Measurements from ENCODE around the gene PPFIA4. TPM values are rescaled to one million over a fixed set of nuclear protein-coding genes. Genes with fewer than 3 reads are reported as not detected.

Gene PPFIA4
- polyA plus RNA-seq, 3 donors from 2014 or later: not detected

- Mint-ChIP-seq H3K27ac (no peak overlapping the region), H3K9me3 (peaks cover 8 to 20% (median 15%) of the 10 kb centered on the region in 6 donors), H3K4me3 (no peak overlapping the region), H3K36me3 (peaks cover 0 to 5% (median 4%) of the 10 kb centered on the region in 3 donors), H3K4me1 (no peaks in the 10 kb centered on the region), H3K27me3 (ENCODE audit: low read depth in 3 of 3) (peaks cover 3 to 16% (median 5%) of the 10 kb centered on the region in 3 donors)
- DNase-seq: no peak
Measured at GRCh38 chr1:203093754-203094410, 67.6 kb downstream of the PPFIA4 start.

GRCh38 chr1:203095061-203095690, 68.9 kb downstream of the PPFIA4 start:
- H3K27ac Mint-ChIP-seq: no peak overlapping the region
- DNase-seq: no peak

GRCh38 chr1:203096566-203096965, 70.3 kb downstream of the PPFIA4 start:
- DNase-seq: no peak
- Mint-ChIP-seq H3K36me3 (peaks cover 0 to 5% (median 4%) of the 10 kb centered on the region in 3 donors), H3K4me1 (no peaks in the 10 kb centered on the region), H3K9me3 (peaks cover 8 to 20% (median 15%) of the 10 kb centered on the region in 6 donors), H3K27me3 (ENCODE audit: low read depth in 3 of 3) (peaks cover 3 to 16% (median 5%) of the 10 kb centered on the region in 3 donors), H3K27ac (no peak overlapping the region), H3K4me3 (no peak overlapping the region)

More at GRCh38 chr1:203095061-203095690, 68.9 kb downstream of the PPFIA4 start:
- Mint-ChIP-seq H3K4me3 (no peak overlapping the region), H3K9me3 (peaks cover 8 to 20% (median 15%) of the 10 kb centered on the region in 6 donors), H3K36me3 (peaks cover 0 to 5% (median 4%) of the 10 kb centered on the region in 3 donors), H3K27me3 (ENCODE audit: low read depth in 3 of 3) (peaks cover 3 to 16% (median 5%) of the 10 kb centered on the region in 3 donors), H3K4me1 (no peaks in the 10 kb centered on the region)

GRCh38 chr1:203097001-203097400, 70.7 kb downstream of the PPFIA4 start:
- peaks cover 8 to 20% (median 15%) of the 10 kb centered on the region in 6 donors for H3K9me3 Mint-ChIP-seq
- H3K27me3 Mint-ChIP-seq (ENCODE audit: low read depth in 3 of 3): peaks cover 3 to 16% (median 5%) of the 10 kb centered on the region in 3 donors
- H3K27ac Mint-ChIP-seq: no peak overlapping the region
- no peak overlapping the region for H3K4me3 Mint-ChIP-seq
- no peaks in the 10 kb centered on the region for H3K4me1 Mint-ChIP-seq
- DNase-seq: no peak
- H3K36me3 Mint-ChIP-seq: peaks cover 0 to 5% (median 4%) of the 10 kb centered on the region in 3 donors

- Mint-ChIP-seq H3K4me3 (no peak overlapping the region), H3K9me3 (peaks cover 8 to 20% (median 15%) of the 10 kb centered on the region in 6 donors), H3K27me3 (ENCODE audit: low read depth in 3 of 3) (peaks cover 5 to 15% (median 5%) of the 10 kb centered on the region in 3 donors), H3K27ac (no peak overlapping the region), H3K36me3 (peaks cover 0 to 5% (median 4%) of the 10 kb centered on the region in 3 donors), H3K4me1 (no peaks in the 10 kb centered on the region)
- no peak for DNase-seq
Measured at GRCh38 chr1:203098445-203098844, 72.2 kb downstream of the PPFIA4 start.

DNA sequence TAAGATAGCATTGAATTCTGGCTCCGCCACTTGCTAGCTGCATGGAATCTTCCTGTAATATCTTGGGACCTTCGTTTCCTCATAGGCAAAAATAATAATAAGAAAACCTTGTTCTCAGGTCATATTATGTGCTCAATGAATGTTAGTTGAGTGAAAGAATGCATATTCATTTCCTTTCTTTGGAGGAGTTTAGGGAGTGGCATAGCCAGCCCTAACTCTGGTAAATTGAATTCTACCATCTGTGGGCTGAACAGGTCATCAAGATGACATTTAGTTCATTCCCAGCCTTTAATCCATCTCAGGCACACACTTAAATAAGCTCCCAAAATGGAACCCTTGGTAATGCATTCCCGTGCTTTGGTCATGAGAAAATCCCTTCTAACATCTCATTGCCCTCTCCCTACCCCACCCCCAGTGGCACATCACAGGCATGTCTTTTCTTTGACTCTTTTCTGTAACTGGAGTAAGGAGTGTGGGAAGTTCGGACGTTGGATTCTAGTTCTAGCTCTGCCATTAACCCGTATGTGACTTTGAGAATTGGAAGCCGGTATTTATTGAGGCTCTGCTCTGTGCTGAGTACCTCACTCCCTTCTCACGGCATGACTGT, 72.7 kb downstream of the PPFIA4 start:
- DNase-seq: no peak
- Mint-ChIP-seq H3K4me1 (no peaks in the 10 kb centered on the region), H3K36me3 (peaks cover 0 to 5% (median 4%) of the 10 kb centered on the region in 3 donors), H3K4me3 (no peak overlapping the region), H3K9me3 (peaks cover 8 to 20% (median 15%) of the 10 kb centered on the region in 6 donors), H3K27ac (no peak overlapping the region), H3K27me3 (ENCODE audit: low read depth in 3 of 3) (peaks cover 5 to 15% (median 5%) of the 10 kb centered on the region in 3 donors)

- H3K4me3 Mint-ChIP-seq: no peak overlapping the region
- DNase-seq: no peak
- H3K36me3 Mint-ChIP-seq: no peaks in the 10 kb centered on the region
- H3K4me1 Mint-ChIP-seq: no peaks in the 10 kb centered on the region
- H3K27ac Mint-ChIP-seq: no peak overlapping the region
- H3K27me3 Mint-ChIP-seq (ENCODE audit: low read depth in 3 of 3): peaks cover 4 to 11% (median 5%) of the 10 kb centered on the region in 3 donors
- peaks cover 3 to 12% (median 7%) of the 10 kb centered on the region in 6 donors for H3K9me3 Mint-ChIP-seq
Measured at GRCh38 chr1:203099805-203100515, 73.7 kb downstream of the PPFIA4 start.

GRCh38 chr1:203100516-203100869, 74.2 kb downstream of the PPFIA4 start:
- Mint-ChIP-seq H3K9me3 (peaks cover 0 to 7% (median 2%) of the 10 kb centered on the region in 6 donors), H3K4me1 (no peaks in the 10 kb centered on the region), H3K27me3 (ENCODE audit: low read depth in 3 of 3) (peaks cover 3 to 11% (median 5%) of the 10 kb centered on the region in 3 donors), H3K27ac (no peak overlapping the region), H3K4me3 (no peak overlapping the region), H3K36me3 (peaks cover 0 to 4% (median 0%) of the 10 kb centered on the region in 3 donors)
- no peak for DNase-seq

DNA sequence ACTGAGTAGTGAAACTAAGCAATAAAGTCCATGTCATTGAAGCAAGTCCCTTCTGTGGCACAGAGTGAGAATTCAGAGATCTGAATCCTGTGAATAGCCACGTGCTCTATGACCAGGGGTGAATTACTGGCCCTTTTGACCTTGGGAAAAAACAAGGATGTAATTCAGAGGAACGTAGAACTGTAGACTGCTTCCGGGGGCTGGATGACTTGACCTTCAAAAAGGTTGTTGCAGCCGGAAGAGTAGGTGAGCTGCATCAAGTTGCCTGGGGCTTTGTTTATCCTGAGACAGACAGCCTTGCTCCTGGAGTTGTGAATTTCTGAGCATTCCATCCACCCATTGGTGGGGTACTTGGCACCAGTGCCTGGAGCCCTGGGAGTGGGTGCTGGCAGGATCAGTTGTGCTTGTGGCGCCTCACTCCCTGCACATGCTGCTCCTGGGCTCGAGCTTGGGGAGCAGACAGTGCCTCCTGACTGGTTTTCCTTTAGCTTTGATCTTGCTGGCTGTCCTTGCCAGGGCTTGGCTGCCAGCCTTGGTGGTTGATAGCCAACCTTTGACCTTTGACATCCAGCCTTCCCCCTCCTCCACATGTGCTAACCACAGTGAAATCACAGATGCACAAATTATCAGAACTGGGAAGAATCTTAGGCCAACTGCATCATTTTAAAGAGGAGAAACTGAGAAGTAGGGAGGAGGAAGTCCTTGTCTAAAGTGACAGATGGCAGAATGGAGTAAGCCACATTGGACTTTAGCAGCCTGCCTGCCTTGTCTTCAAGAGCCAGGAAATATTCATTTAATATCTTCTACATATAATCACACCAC, 75.7 kb downstream of the PPFIA4 start:
- Mint-ChIP-seq H3K4me1 (no peaks in the 10 kb centered on the region), H3K27me3 (ENCODE audit: low read depth in 3 of 3) (peaks cover 1 to 11% (median 5%) of the 10 kb centered on the region in 3 donors), H3K27ac (no peak overlapping the region), H3K9me3 (peaks cover 0 to 2% (median 0%) of the 10 kb centered on the region in 6 donors), H3K4me3 (no peak overlapping the region), H3K36me3 (peaks cover 0 to 4% (median 0%) of the 10 kb centered on the region in 3 donors)
- DNase-seq: no peak

DNA sequence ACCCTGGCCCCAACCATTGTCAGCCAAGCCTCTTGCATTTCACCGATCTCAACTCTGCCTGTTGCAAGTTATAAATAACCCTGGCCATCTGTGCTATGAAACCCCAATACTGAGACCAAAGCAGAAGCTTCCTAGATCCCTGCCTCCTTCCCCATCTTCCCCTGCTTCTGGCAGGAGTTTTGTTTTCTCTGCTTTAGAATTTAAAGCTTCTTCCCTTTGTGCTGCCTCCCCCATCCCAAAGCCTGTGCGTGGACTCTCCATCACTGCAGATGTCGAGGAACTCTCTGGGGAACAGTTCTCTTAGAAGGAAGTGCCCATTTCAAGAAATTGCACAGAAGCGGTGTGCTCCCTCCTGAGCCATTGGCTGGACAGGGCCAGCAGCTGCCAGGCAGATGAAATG, 76.9 kb downstream of the PPFIA4 start:
- Mint-ChIP-seq H3K4me3 (no peak overlapping the region), H3K4me1 (no peaks in the 10 kb centered on the region), H3K9me3 (peaks cover 0 to 2% (median 0%) of the 10 kb centered on the region in 6 donors), H3K27me3 (ENCODE audit: low read depth in 3 of 3) (peaks cover 3 to 11% (median 8%) of the 10 kb centered on the region in 3 donors), H3K27ac (no peak overlapping the region), H3K36me3 (peaks cover 0 to 4% (median 0%) of the 10 kb centered on the region in 3 donors)
- no peak for DNase-seq

GRCh38 chr1:203103829-203104495, 77.7 kb downstream of the PPFIA4 start:
- H3K4me1 Mint-ChIP-seq: no peaks in the 10 kb centered on the region
- H3K27ac Mint-ChIP-seq: no peak overlapping the region
- no peak for DNase-seq
- H3K36me3 Mint-ChIP-seq: peaks cover 0 to 4% (median 0%) of the 10 kb centered on the region in 3 donors
- H3K9me3 Mint-ChIP-seq: peaks cover 0 to 2% (median 0%) of the 10 kb centered on the region in 6 donors
- peaks cover 2 to 15% (median 8%) of the 10 kb centered on the region in 3 donors for H3K27me3 Mint-ChIP-seq (ENCODE audit: low read depth in 3 of 3)
- H3K4me3 Mint-ChIP-seq: no peak overlapping the region

- Mint-ChIP-seq H3K9me3 (peaks cover 0 to 2% (median 0%) of the 10 kb centered on the region in 6 donors), H3K27me3 (ENCODE audit: low read depth in 3 of 3) (peaks cover 2 to 22% (median 13%) of the 10 kb centered on the region in 3 donors), H3K36me3 (peaks cover 0 to 4% (median 0%) of the 10 kb centered on the region in 3 donors), H3K4me3 (no peak overlapping the region), H3K27ac (no peak overlapping the region), H3K4me1 (no peaks in the 10 kb centered on the region)
- DNase-seq: no peak
Measured at GRCh38 chr1:203104789-203105390, 78.6 kb downstream of the PPFIA4 start.

All from immature natural killer cell (primary cell).